Right ventricle myocardium superior (tissue), 1 donor: ENCODE data around the gene KIAA1217. TPM values are rescaled to one million over a fixed set of nuclear protein-coding genes. Genes with fewer than 3 reads are reported as not detected.
"Not testable (repeated sequence)": the region's sequence is repeated elsewhere in the genome, so short reads cannot be mapped to it uniquely, and the experiment has no call there.

ENCODE experiments used
- ATAC-seq: fragments of 200-7000 bp; cut with Tn5 transposase; one replicate; pipeline ENCODE4 v1.9.1; 2020; ENCODE audit warnings: mild to moderate bottlenecking; ENCODE audit not compliant: poor library complexity
- DNase-seq: peaks from one replicate; pipeline ENCODE4 v3.0.0-alpha.2; 2020
- intact Hi-C: fragments of 100-400 bp; cut with DNase I; formaldehyde crosslinking; loops from one replicate; pipeline ENCODE4 v1.11.2; 2022
- total RNA-seq: library from RNA; stranded (reverse); fragmentation: NEBNext Ultra II Directional; extraction: Animal tissue kit (Norgen Biotek cat#: 25700); gene quantifications from one replicate; pipeline ENCODE4 v1.2.1, GENCODE V29; 2021
- donor health status: DM: no; HTN: yes; CAD: no; lungs with severe emphysema.

Gene KIAA1217
- total RNA-seq, 1 donor from 2014 or later: 38.2 TPM

- ATAC-seq: peak; percentile 43
Measured at GRCh38 chr10:24349379-24350001, 140.6 kb downstream of the KIAA1217 start.

GRCh38 chr10:24350070-24350921 is 141.4 kb downstream of the KIAA1217 start:
- no peak for DNase-seq
- intact Hi-C loops: no loop called here
- ATAC-seq: no peak

More at GRCh38 chr10:24349379-24350001, 140.6 kb downstream of the KIAA1217 start:
- DNase-seq: no peak
- intact Hi-C loops: no loop called here

GRCh38 chr10:24350922-24351225 is 141.9 kb downstream of the KIAA1217 start:
- ATAC-seq: not testable (repeated sequence)

GRCh38 chr10:24351961-24352360 is 143.0 kb downstream of the KIAA1217 start:
- no peak for DNase-seq
- intact Hi-C loops: no loop called here
- ATAC-seq: no peak

More at GRCh38 chr10:24350922-24351225, 141.9 kb downstream of the KIAA1217 start:
- DNase-seq, intact Hi-C loops: not testable (repeated sequence)

- no peak for ATAC-seq
- intact Hi-C loops: no loop called here
- no peak for DNase-seq
Measured at GRCh38 chr10:24352399-24352798, 143.5 kb downstream of the KIAA1217 start.

- ATAC-seq: no peak
- no peak for DNase-seq
- intact Hi-C loops: no loop called here
Measured at GRCh38 chr10:24353319-24353718, 144.4 kb downstream of the KIAA1217 start.

- ATAC-seq (no peak), DNase-seq (no peak)
- intact Hi-C loops: loop anchor here (5.0 kb wide), 2 partner anchors 148 to 363 kb away; partner anchors contain the start of gene KIAA1217
Measured at GRCh38 chr10:24355056-24355688, 146.2 kb downstream of the KIAA1217 start.

GRCh38 chr10:24357344-24358004 is 148.5 kb downstream of the KIAA1217 start:
- ATAC-seq (peak; percentile 45), DNase-seq (no peak)
- intact Hi-C loops: loop anchor here (5.0 kb wide), 2 partner anchors 150 to 365 kb away; partner anchors contain the start of gene KIAA1217

- ATAC-seq: no peak
- no peak for DNase-seq
- intact Hi-C loops: loop anchor here (5.0 kb wide), 2 partner anchors 151 to 366 kb away; partner anchors contain the start of gene KIAA1217
Measured at GRCh38 chr10:24358022-24358421, 149.1 kb downstream of the KIAA1217 start.

- ATAC-seq (peak; percentile 84), DNase-seq (peak; percentile 79)
- intact Hi-C loops: no loop called here
Measured at GRCh38 chr10:24360282-24361127, 151.6 kb downstream of the KIAA1217 start.

GRCh38 chr10:24363070-24363469 is 154.1 kb downstream of the KIAA1217 start:
- intact Hi-C loops: no loop called here
- DNase-seq: no peak

GRCh38 chr10:24367688-24368087 is 158.8 kb downstream of the KIAA1217 start:
- no peak for DNase-seq
- no peak for ATAC-seq
- intact Hi-C loops: no loop called here

More at GRCh38 chr10:24363070-24363469, 154.1 kb downstream of the KIAA1217 start:
- no peak for ATAC-seq

GRCh38 chr10:24370877-24371276 is 161.9 kb downstream of the KIAA1217 start:
- ATAC-seq: peak; percentile 45
- DNase-seq: no peak
- intact Hi-C loops: no loop called here

GRCh38 chr10:24371396-24371795 is 162.5 kb downstream of the KIAA1217 start:
- no peak for DNase-seq
- intact Hi-C loops: no loop called here
- no peak for ATAC-seq

- intact Hi-C loops: no loop called here
- ATAC-seq: no peak
- no peak for DNase-seq
Measured at GRCh38 chr10:24374134-24374915, 165.4 kb downstream of the KIAA1217 start.

- ATAC-seq: no peak
- no peak for DNase-seq
- intact Hi-C loops: no loop called here
Measured at GRCh38 chr10:24375510-24375909, 166.6 kb downstream of the KIAA1217 start.

- ATAC-seq (no peak), DNase-seq (no peak)
- intact Hi-C loops: no loop called here
Measured at GRCh38 chr10:24376731-24377130, 167.8 kb downstream of the KIAA1217 start.
